ENCODE measurements around the gene KARS1. TPM values are rescaled to one million over a fixed set of nuclear protein-coding genes. Genes with fewer than 3 reads are reported as not detected.

KARS1 gene
- total and polyA plus RNA-seq, 2 donors (not counting 1 experiment from before 2014, with no cell fraction given) = 126 to 148 TPM

- no peak overlapping the region for H3K9ac ChIP-seq (ENCODE audit: insufficient read depth, low read length)
- H3K27me3 ChIP-seq (ENCODE audit: control insufficient read depth, insufficient read depth, low read length) = no peaks in the 10 kb centered on the region
- TF ChIP-seq EZH2 (IDR thresholded peaks at IDR 0.05; ENCODE audit: low read length, missing control alignments) = no peak
- peak in 1 of 2 donors; percentile 27 for TF ChIP-seq CTCF (conservative IDR thresholded peaks at IDR 0.05 in 1 of 2, IDR thresholded peaks at IDR 0.05 in 1 of 2; ENCODE audit: low read depth in 1 of 2, low read length in 2 of 2)
- H3K4me1 ChIP-seq (ENCODE audit: control insufficient read depth, extremely low read depth, insufficient read depth, low read length) = peaks cover 5% of the 10 kb centered on the region
- peak overlapping the region in 1 of 4 experiments; percentile 25 for H3K4me3 ChIP-seq (replicated peaks in 1 of 4; ENCODE audit: control extremely low read depth in 1 of 4, insufficient read depth in 1 of 4, low read depth in 3 of 4, low read length in 4 of 4)
- H3K79me2 ChIP-seq (ENCODE audit: control insufficient read depth, insufficient read depth, low read length) = no peaks in the 10 kb centered on the region
- H3K36me3 ChIP-seq (ENCODE audit: control insufficient read depth, insufficient read depth, low read length) = no peaks in the 10 kb centered on the region
- no peak overlapping the region for H2AFZ ChIP-seq (ENCODE audit: low read length)
- no peaks in the 10 kb centered on the region for H4K20me1 ChIP-seq (ENCODE audit: control insufficient read depth, extremely low read depth, insufficient read depth, low read length)
- peak overlapping the region; percentile 26 for H3K27ac ChIP-seq (ENCODE audit: insufficient read depth, low read length)
- H3K9me3 ChIP-seq (ENCODE audit: control insufficient read depth, insufficient read depth, low read depth, low read length) = no peaks in the 10 kb centered on the region
- peak; percentile 67 to 95 for DNase-seq (ENCODE audit: low read depth in 2 of 2)
- no peak overlapping the region for H3K4me2 ChIP-seq (ENCODE audit: extremely low read depth, insufficient read depth, low read length)
Measured at GRCh38 chr16:75590920-75591843, 56.3 kb downstream of the KARS1 start.

DNA sequence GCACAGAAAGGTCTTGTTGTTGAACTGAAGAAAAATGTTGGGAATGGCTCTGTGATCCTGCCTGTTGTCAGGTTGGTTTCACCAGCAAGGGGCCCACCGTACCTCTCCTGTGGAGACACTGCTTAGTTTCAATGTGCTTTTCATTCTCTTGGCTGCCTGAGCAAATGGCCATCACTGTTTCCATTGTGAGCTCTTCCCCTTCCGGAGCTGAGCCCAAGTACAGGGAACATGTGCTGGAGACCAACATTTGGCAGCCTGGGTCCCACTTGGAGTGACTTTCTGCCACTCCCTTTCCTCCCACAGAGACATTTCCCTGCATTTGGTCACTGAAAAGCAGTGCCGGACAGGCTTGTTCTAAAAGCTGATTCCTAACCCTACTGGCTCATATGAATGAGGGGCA, 58.2 kb downstream of the KARS1 start:
- peak in 1 of 2 donors; percentile 20 for DNase-seq (ENCODE audit: low read depth in 2 of 2)
- H3K27me3 ChIP-seq (ENCODE audit: control insufficient read depth, insufficient read depth, low read length) = no peaks in the 10 kb centered on the region
- no peaks in the 10 kb centered on the region for H3K79me2 ChIP-seq (ENCODE audit: control insufficient read depth, insufficient read depth, low read length)
- H4K20me1 ChIP-seq (ENCODE audit: control insufficient read depth, extremely low read depth, insufficient read depth, low read length) = no peaks in the 10 kb centered on the region
- no peak overlapping the region for H3K27ac ChIP-seq (ENCODE audit: insufficient read depth, low read length)
- H3K4me2 ChIP-seq (ENCODE audit: extremely low read depth, insufficient read depth, low read length) = no peak overlapping the region
- H3K9ac ChIP-seq (ENCODE audit: insufficient read depth, low read length) = no peak overlapping the region
- no peak overlapping the region for H2AFZ ChIP-seq (ENCODE audit: low read length)
- peaks cover 5% of the 10 kb centered on the region for H3K4me1 ChIP-seq (ENCODE audit: control insufficient read depth, extremely low read depth, insufficient read depth, low read length)
- no peaks in the 10 kb centered on the region for H3K9me3 ChIP-seq (ENCODE audit: control insufficient read depth, insufficient read depth, low read depth, low read length)
- TF ChIP-seq CTCF (conservative IDR thresholded peaks at IDR 0.05 in 1 of 2, IDR thresholded peaks at IDR 0.05 in 1 of 2; ENCODE audit: low read depth in 1 of 2, low read length in 2 of 2) = no peak
- TF ChIP-seq EZH2 (IDR thresholded peaks at IDR 0.05; ENCODE audit: low read length, missing control alignments) = no peak
- H3K36me3 ChIP-seq (ENCODE audit: control insufficient read depth, insufficient read depth, low read length) = no peaks in the 10 kb centered on the region
- no peak overlapping the region for H3K4me3 ChIP-seq (replicated peaks in 1 of 4; ENCODE audit: control extremely low read depth in 1 of 4, insufficient read depth in 1 of 4, low read depth in 3 of 4, low read length in 4 of 4)

GRCh38 chr16:75588716-75589115, 58.7 kb downstream of the KARS1 start:
- DNase-seq (ENCODE audit: low read depth in 2 of 2) = no peak
- TF ChIP-seq CTCF (conservative IDR thresholded peaks at IDR 0.05 in 1 of 2, IDR thresholded peaks at IDR 0.05 in 1 of 2; ENCODE audit: low read depth in 1 of 2, low read length in 2 of 2) = no peak
- TF ChIP-seq EZH2 (IDR thresholded peaks at IDR 0.05; ENCODE audit: low read length, missing control alignments) = no peak

More at GRCh38 chr16:75588716-75589115, 58.7 kb downstream of the KARS1 start:
- H3K27me3 ChIP-seq (ENCODE audit: control insufficient read depth, insufficient read depth, low read length) = no peaks in the 10 kb centered on the region
- no peak overlapping the region for H3K9ac ChIP-seq (ENCODE audit: insufficient read depth, low read length)
- no peak overlapping the region for H3K4me2 ChIP-seq (ENCODE audit: extremely low read depth, insufficient read depth, low read length)
- H3K36me3 ChIP-seq (ENCODE audit: control insufficient read depth, insufficient read depth, low read length) = no peaks in the 10 kb centered on the region
- H3K27ac ChIP-seq (ENCODE audit: insufficient read depth, low read length) = no peak overlapping the region
- H4K20me1 ChIP-seq (ENCODE audit: control insufficient read depth, extremely low read depth, insufficient read depth, low read length) = no peaks in the 10 kb centered on the region
- peaks cover 2% of the 10 kb centered on the region for H3K4me1 ChIP-seq (ENCODE audit: control insufficient read depth, extremely low read depth, insufficient read depth, low read length)
- H3K4me3 ChIP-seq (replicated peaks in 1 of 4; ENCODE audit: control extremely low read depth in 1 of 4, insufficient read depth in 1 of 4, low read depth in 3 of 4, low read length in 4 of 4) = no peak overlapping the region
- H3K9me3 ChIP-seq (ENCODE audit: control insufficient read depth, insufficient read depth, low read depth, low read length) = no peaks in the 10 kb centered on the region
- no peak overlapping the region for H2AFZ ChIP-seq (ENCODE audit: low read length)
- no peaks in the 10 kb centered on the region for H3K79me2 ChIP-seq (ENCODE audit: control insufficient read depth, insufficient read depth, low read length)
